OCI-LY1 (cell line): ENCODE data around the gene USP2.

Experiments used
- H2AFZ ChIP-seq: fragments of 200-600 bp; sonication (generic), shearing (Covaris generic); 2 replicates; pipeline ENCODE4 v1.6.0; 2014; ENCODE audit warnings: antibody characterized with exemption, mild to moderate bottlenecking, low read length
- H3F3A ChIP-seq: fragments of 200-600 bp; sonication (generic), shearing (Covaris generic); 2 replicates; pipeline ENCODE4 v1.6.0; 2014; ENCODE audit warnings: mild to moderate bottlenecking, antibody characterized with exemption, low read length, moderate library complexity; ENCODE audit not compliant: insufficient read depth
- H3K27ac ChIP-seq: fragments of 200-600 bp; sonication (generic); 2 replicates; pipeline ENCODE4 v1.5.1; 2014; ENCODE audit warnings: low read length, mixed run types, mild to moderate bottlenecking, low read depth; ENCODE audit not compliant: poor library complexity, severe bottlenecking
- H3K27me3 ChIP-seq: fragments of 200-600 bp; sonication (generic); 2 replicates; pipeline ENCODE4 v1.6.0; 2014; ENCODE audit warnings: antibody characterized with exemption, mild to moderate bottlenecking, low read length, moderate library complexity; ENCODE audit not compliant: insufficient read depth
- H3K36me3 ChIP-seq: fragments of 200-600 bp; sonication (generic); 2 replicates; pipeline ENCODE4 v1.6.1; 2014; ENCODE audit warnings: mild to moderate bottlenecking, antibody characterized with exemption, low read length, moderate library complexity, mixed read lengths; ENCODE audit not compliant: insufficient read depth
- H3K4me1 ChIP-seq: fragments of 200-600 bp; sonication (generic); 2 replicates; pipeline ENCODE4 v1.5.1; 2014; ENCODE audit warnings: mild to moderate bottlenecking, low read length, moderate library complexity; ENCODE audit not compliant: insufficient read depth, severe bottlenecking
- H3K4me2 ChIP-seq: fragments of 200-600 bp; sonication (generic), shearing (Covaris generic); 2 replicates; pipeline ENCODE4 v1.6.1; 2014; ENCODE audit warnings: low read length
- H3K4me3 ChIP-seq: fragments of 200-600 bp; sonication (generic); 2 replicates; pipeline ENCODE4 v1.5.1; 2014; ENCODE audit warnings: low read length, low read depth, mild to moderate bottlenecking, mixed read lengths; ENCODE audit not compliant: poor library complexity, severe bottlenecking
- H3K79me2 ChIP-seq: fragments of 200-600 bp; shearing (Covaris generic); 2 replicates; pipeline ENCODE4 v1.6.1; 2016; ENCODE audit warnings: mixed run types, low read length, mixed read lengths; ENCODE audit not compliant: insufficient read depth
- H3K9ac ChIP-seq: fragments of 200-600 bp; sonication (generic), shearing (Covaris generic); 2 replicates; pipeline ENCODE4 v1.6.1; 2014; ENCODE audit warnings: mild to moderate bottlenecking, low read length, mixed read lengths
- H3K9me2 ChIP-seq: fragments of 200-600 bp; sonication (generic), shearing (Covaris generic); 2 replicates; pipeline ENCODE4 v1.6.1; 2014; ENCODE audit warnings: low read depth, mild to moderate bottlenecking, low read length, mixed read lengths
- H3K9me3 ChIP-seq: fragments of 200-600 bp; shearing (Covaris generic); 2 replicates; pipeline ENCODE4 v1.6.1; 2014; ENCODE audit warnings: low read length, mixed read lengths
- H4K20me1 ChIP-seq: fragments of 200-600 bp; sonication (generic), shearing (Covaris generic); 2 replicates; pipeline ENCODE4 v1.6.0; 2016; ENCODE audit warnings: mild to moderate bottlenecking, low read length; ENCODE audit not compliant: insufficient read depth
- EZH2 ChIP-seq: fragments of 200-600 bp; sonication (generic), shearing (Covaris generic); IDR thresholded peaks from 2 replicates; pipeline ENCODE4 v1.8.0; 2017; ENCODE audit warnings: borderline replicate concordance, mixed run types, mild to moderate bottlenecking, antibody characterized with exemption, low read length, moderate library complexity, mixed read lengths
- TF ChIP-seq, protein P1 (sequence below): fragments of 200-600 bp; sonication (generic), shearing (Covaris generic); IDR thresholded peaks from 2 replicates; pipeline ENCODE4 v1.5.1; 2017; ENCODE audit warnings: mild to moderate bottlenecking, antibody characterized with exemption, low read length, moderate library complexity, mixed read lengths

The USP2 gene

GRCh38 chr11:119363081-119363850 is 18.2 kb downstream of the USP2 start:
- Histone ChIP-seq H3K4me2 (peak overlapping the region; percentile 59), H3K9ac (peak overlapping the region; percentile 62; the same call in 1 of the 2 replicates), H3K27ac (peak overlapping the region; percentile 98), H3K4me1 (peaks cover 93% of the 10 kb centered on the region), H3K27me3 (no peaks in the 10 kb centered on the region), H3K9me3 (no peaks in the 10 kb centered on the region), H2AFZ (no peak overlapping the region), H3K4me3 (no peak overlapping the region), H3K36me3 (no peaks in the 10 kb centered on the region), H4K20me1 (no peaks in the 10 kb centered on the region), H3F3A (no peaks in the 10 kb centered on the region), H3K79me2 (no peaks in the 10 kb centered on the region), H3K9me2 (no peaks in the 10 kb centered on the region)
- TF ChIP-seq, protein P1, sequence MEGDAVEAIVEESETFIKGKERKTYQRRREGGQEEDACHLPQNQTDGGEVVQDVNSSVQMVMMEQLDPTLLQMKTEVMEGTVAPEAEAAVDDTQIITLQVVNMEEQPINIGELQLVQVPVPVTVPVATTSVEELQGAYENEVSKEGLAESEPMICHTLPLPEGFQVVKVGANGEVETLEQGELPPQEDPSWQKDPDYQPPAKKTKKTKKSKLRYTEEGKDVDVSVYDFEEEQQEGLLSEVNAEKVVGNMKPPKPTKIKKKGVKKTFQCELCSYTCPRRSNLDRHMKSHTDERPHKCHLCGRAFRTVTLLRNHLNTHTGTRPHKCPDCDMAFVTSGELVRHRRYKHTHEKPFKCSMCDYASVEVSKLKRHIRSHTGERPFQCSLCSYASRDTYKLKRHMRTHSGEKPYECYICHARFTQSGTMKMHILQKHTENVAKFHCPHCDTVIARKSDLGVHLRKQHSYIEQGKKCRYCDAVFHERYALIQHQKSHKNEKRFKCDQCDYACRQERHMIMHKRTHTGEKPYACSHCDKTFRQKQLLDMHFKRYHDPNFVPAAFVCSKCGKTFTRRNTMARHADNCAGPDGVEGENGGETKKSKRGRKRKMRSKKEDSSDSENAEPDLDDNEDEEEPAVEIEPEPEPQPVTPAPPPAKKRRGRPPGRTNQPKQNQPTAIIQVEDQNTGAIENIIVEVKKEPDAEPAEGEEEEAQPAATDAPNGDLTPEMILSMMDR, result no peak
- no peak for TF ChIP-seq EZH2

GRCh38 chr11:119362741-119363080 is 18.8 kb downstream of the USP2 start:
- no peaks in the 10 kb centered on the region for H3F3A ChIP-seq
- H3K9me2 ChIP-seq, result no peaks in the 10 kb centered on the region
- H4K20me1 ChIP-seq, result no peaks in the 10 kb centered on the region
- H3K27me3 ChIP-seq, result no peaks in the 10 kb centered on the region
- TF ChIP-seq, protein P1, result no peak
- TF ChIP-seq EZH2, result no peak
- H3K36me3 ChIP-seq, result no peaks in the 10 kb centered on the region
- H3K4me3 ChIP-seq, result no peak overlapping the region
- H3K79me2 ChIP-seq, result no peaks in the 10 kb centered on the region
- peak overlapping the region; percentile 59 for H3K4me2 ChIP-seq
- H3K4me1 ChIP-seq, result peaks cover 93% of the 10 kb centered on the region
- peak overlapping the region; percentile 98 for H3K27ac ChIP-seq
- no peak overlapping the region for H2AFZ ChIP-seq
- H3K9ac ChIP-seq, result peak overlapping the region; percentile 62; the same call in 1 of the 2 replicates
- H3K9me3 ChIP-seq, result no peaks in the 10 kb centered on the region

DNA sequence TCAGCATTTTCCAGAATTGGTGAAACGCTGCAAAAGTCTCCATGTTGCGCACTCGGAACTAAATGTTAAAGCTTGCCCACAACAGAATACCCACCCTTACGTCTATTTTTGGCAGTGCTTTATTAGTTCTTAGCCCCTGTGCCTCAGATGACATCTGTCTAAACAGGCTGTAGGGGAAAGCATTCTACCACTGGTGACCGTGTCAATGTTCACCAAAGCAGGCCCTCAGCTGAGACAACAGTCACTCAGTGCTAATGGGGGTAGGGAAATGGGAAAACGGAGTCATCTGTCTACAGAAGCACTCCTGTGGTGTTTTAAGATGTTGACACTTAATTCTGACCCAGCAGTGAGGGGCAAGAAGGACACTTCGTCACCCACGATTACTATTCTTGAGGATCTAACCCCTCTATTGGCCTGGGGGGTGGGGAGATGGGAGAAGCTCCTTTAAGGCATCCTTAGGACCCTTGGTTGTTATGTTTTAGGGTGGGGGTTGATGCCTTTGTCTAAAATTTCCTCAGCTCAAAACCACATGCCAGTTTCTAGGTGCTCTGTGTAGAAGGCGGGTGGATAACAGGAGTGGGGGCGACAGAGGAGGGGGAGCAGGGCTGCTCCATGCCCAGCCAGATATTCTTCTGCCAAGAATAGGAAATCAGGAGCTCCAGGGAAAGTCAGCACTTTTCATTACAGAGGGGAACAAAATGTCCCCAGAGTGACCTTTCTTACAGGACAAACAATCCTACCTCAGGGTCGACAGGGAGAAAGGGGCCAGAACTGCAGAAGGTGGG is 19.4 kb downstream of the USP2 start:
- no peaks in the 10 kb centered on the region for H4K20me1 ChIP-seq
- TF ChIP-seq, protein P1, result no peak
- no peak for TF ChIP-seq EZH2
- H3K27me3 ChIP-seq, result no peaks in the 10 kb centered on the region
- H3K4me2 ChIP-seq, result peak overlapping the region; percentile 59
- H3K27ac ChIP-seq, result peak overlapping the region; percentile 98
- H3K4me3 ChIP-seq, result peak overlapping the region; percentile 29
- H3K9me2 ChIP-seq, result no peaks in the 10 kb centered on the region
- H3K36me3 ChIP-seq, result no peaks in the 10 kb centered on the region
- no peaks in the 10 kb centered on the region for H3F3A ChIP-seq
- no peak overlapping the region for H2AFZ ChIP-seq
- H3K79me2 ChIP-seq, result no peaks in the 10 kb centered on the region
- H3K4me1 ChIP-seq, result peaks cover 93% of the 10 kb centered on the region
- no peaks in the 10 kb centered on the region for H3K9me3 ChIP-seq
- peak overlapping the region; percentile 62 for H3K9ac ChIP-seq
